Right renal cortex interstitium (tissue), 3 donors: ENCODE data around the gene B4GAT1. TPM values are rescaled to one million over a fixed set of nuclear protein-coding genes. Genes with fewer than 3 reads are reported as not detected.
"Not testable (repeated sequence)": the region's sequence is repeated elsewhere in the genome, so short reads cannot be mapped to it uniquely, and the experiment has no call there.

Source experiments
- DNase-seq, 3 donors: peaks; one replicate each; pipeline ENCODE4 v3.0.0-alpha.2; 2013; ENCODE audit warnings: low read depth in 3 of 3, low spot score in 2 of 3
- polyA plus RNA-seq, 3 donors: library from polyadenylated mRNA; unstranded; fragments of 120-200 nt; gene quantifications; one replicate each; pipeline ENCODE4 v1.2.1, GENCODE V29; 2013; ENCODE audit not compliant: insufficient read length in 3 of 3

Gene B4GAT1
- 10 to 100 TPM; 50.0 to 55.0 (median 50.6) TPM for polyA plus RNA-seq

- DNase-seq: peak; percentile 86 to 89 (median 88)
These were observed at the start of gene B4GAT1 for GRCh38 chr11:66347425-66348276. Gene B4GAT1 (minus strand): TSS chr11:66347629. CDS start chr11:66347545, 84 bp downstream.

- no peak for DNase-seq
These were observed 46.5 kb upstream of the B4GAT1 start for GRCh38 chr11:66393954-66394353.

GRCh38 chr11:66391322-66391721, 43.9 kb upstream of the B4GAT1 start:
- no peak for DNase-seq

GRCh38 chr11:66388780-66389386, 41.5 kb upstream of the B4GAT1 start:
- peak in 1 of 3 donors; percentile 31 for DNase-seq

DNA sequence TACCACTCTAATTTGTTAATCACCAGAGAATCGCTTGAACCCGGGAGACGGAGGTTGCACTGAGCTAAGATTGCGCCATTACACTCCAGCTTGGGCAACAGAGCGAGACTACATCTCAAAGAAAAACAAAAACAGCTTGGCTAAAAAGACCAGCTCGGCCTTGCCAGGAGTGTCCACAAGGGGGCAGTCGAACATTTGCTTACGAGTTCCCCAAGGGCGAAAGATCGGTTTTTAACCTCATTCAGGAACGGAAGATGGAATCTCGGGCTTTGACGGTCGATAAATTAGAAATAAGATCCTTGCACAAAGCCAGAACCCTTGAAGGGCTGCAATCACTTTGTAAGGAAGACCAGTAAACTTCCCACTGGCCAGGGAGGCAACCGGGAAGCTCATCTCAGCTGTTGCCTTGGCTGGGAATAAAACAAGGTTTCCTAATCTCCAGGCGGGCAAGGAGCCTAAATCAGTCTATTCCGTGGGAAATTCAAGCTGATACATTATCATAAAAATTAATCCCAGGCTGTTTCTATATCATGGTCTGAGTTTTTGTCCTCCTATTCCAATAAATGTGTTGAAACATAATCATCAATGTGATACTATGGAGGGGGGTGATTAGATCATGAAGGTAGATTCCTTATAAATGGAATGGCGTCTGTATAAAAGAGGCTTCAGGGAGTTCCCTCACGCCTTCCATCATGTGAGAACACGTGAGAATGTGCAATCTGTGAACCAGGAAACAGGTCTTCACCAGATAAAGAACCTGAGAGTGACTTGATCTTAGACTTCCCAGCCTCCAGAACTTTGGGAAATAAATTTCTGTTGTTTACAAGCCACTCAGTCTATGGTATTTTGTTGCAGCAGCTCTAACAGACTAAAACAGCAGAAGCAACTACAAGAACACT, 39.0 kb upstream of the B4GAT1 start:
- peak; percentile 77 to 88 (median 82) for DNase-seq

GRCh38 chr11:66384316-66384715, 36.9 kb upstream of the B4GAT1 start:
- not testable (repeated sequence) for DNase-seq

GRCh38 chr11:66380264-66380663, 32.8 kb upstream of the B4GAT1 start:
- not testable (repeated sequence) for DNase-seq

DNA sequence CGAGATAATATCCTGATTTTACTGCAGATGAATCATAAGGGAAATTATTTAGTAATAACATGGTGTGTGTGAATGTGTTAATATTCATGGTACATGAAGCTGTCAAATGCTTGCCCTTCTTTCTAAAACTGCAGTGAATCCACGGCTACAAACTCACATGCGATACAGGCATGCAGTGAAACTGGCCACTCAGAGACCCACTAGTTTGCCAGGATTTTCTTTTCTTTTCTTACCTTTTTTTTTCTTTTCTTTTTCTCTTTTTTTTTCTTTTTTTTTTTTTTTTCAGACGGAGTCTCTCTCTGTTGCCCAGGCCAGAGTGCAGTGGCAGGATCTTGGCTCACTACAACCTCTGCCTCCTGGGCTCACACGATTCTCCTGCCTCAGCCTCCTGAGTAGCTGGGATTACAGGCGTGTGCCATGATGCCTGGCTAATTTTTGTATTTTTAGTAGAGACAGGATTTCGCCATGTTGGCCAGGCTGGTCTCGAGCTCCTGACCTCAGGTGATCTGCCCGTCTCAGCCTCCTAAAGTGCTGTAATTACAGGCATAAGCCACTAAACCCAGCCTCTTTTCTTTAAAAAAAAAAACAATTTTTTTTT, 26.4 kb upstream of the B4GAT1 start:
- not testable (repeated sequence) for DNase-seq

DNA sequence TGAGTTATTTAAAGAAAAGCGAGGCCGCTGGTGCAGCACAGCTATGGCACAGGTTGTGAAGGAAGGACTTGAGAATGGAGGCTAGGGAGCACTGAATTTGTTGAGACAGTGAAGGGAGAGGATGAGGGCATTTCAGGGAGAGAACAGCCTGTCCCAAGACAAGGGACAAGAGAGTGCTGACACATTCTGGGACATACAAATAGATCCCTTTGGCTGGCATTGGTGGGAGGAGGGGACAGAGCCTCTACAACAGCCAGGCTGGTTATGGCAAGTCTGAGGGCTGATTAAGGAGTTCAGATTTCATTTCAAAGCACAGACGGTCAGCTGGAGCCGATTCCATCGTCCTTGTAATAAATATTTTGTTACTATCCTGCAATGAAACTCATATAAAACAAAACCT, 25.8 kb upstream of the B4GAT1 start:
- no peak for DNase-seq

- DNase-seq: peak; percentile 44 to 64 (median 52)
These were observed 24.4 kb upstream of the B4GAT1 start, which contains the start of gene SLC29A2 for GRCh38 chr11:66371627-66372415. Gene SLC29A2 (minus strand): TSS chr11:66371760. CDS start chr11:66371591, 169 bp downstream.

DNA sequence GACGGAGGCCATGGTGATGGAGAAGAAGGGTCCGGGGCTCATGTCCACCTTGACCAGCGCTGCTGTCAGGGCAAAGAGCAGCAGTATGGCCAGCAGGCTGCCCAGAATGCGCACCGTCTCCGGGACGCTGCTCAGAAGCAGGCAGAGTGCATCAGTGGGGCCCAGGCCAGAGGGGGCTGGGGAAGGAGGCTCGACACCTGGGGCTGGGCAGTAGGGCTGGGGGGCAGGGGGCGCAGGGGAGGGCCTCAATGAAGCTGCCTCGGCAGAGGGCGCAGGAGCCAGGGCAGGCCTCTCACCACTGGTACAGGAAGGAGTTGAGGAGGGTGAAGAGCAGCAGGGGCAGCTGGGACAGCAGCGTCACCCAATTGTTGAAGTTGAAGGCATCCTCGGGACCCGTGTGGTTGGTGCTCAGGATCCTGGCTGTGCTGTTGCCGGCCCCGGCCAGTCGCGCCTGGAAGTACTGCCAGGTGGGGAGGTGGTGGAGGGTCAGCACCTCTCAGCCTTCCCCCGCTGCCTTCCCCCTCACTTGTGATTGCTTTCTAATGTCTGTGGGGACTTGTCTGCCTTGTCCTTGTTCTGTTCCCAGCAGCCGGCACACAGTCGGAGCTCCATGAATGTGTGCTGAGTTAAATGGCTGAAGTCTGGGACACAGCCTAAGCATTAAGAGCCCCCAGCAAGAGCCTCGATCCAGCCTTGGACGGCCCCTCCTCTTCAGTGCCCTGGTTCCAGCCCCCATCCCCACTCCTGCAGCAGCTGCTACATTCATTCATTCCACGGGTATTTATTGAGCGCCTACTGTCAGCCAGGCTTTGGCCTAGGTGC, 21.9 kb upstream of the B4GAT1 start:
- DNase-seq: no peak

DNA sequence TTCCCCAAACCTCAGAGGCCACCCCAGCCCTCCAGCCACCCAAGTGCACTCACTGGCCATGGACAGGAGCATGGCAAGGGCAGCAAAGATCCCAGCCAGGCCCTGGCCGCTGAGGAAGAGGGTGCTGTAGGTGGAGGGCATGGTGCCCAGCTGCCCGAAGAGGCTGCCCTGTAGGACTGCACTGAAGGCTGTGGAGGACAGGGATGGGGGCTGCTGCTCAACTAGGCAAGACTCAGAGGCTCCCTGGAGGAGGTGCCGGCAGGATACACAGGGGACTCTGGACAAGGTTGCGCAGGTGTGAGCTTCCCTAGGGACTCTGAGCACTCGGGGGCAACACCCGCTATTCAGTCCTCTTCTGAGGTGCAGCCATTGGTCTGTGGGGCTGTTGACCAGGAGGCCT, 21.1 kb upstream of the B4GAT1 start:
- DNase-seq: no peak

GRCh38 chr11:66367561-66368312, 20.3 kb upstream of the B4GAT1 start:
- no peak for DNase-seq

- no peak for DNase-seq
These were observed 19.5 kb upstream of the B4GAT1 start for GRCh38 chr11:66366844-66367477.

GRCh38 chr11:66365711-66366619, 18.5 kb upstream of the B4GAT1 start:
- DNase-seq: no peak

DNA sequence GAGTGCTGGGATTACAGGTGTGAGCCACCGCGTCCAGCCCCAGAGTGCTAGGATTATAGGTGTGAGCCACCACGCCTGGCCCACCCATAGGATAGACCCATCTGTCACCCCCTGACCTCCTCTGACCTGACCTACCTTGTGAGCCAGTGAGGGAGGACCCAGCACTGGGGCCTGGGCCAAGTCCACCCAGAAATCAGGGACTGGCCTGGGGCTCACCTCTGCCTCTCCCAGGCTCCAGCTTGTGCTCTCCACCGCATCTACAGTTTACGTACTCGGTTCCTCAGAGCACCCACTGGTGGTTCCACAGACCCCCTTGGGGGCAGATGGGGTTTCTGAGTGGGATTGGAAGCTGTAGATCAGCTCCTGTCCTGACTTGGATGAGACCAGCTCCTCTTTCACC, 17.7 kb upstream of the B4GAT1 start:
- DNase-seq: no peak
